Loucy (cell line): ENCODE results near the gene HSD17B4.
"Not testable (repeated sequence)": the region's sequence is repeated elsewhere in the genome, so short reads cannot be mapped to it uniquely, and the experiment has no call there.

Experiments
- CTCF ChIP-seq: fragments of 200-600 bp; sonication (generic); conservative IDR thresholded peaks from 2 replicates; pipeline ENCODE4 v1.5.1; 2014; ENCODE audit warnings: mild to moderate bottlenecking, antibody characterized with exemption, low read length
- EZH2phosphoT487 ChIP-seq: fragments of 200-600 bp; IDR thresholded peaks from 2 replicates; pipeline ENCODE4 v1.6.1; 2018; ENCODE audit warnings: antibody characterized with exemption, mild to moderate bottlenecking, moderate library complexity, borderline replicate concordance

- not testable (repeated sequence) for TF ChIP-seq CTCF, EZH2phosphoT487
Measured at GRCh38 chr5:119439632-119440031, 12.7 kb upstream of the HSD17B4 start.
